A549 treated with DMSO at 1 μM for 4 hours (cell line): Measurements from ENCODE around the gene GIGYF2. TPM values are rescaled to one million over a fixed set of nuclear protein-coding genes. Genes with fewer than 3 reads are reported as not detected.

Source experiments
- total RNA-seq: library from RNA; stranded (reverse); fragments of 200-300 nt; extraction: Qiagen RNA extraction; gene quantifications from 5 replicates; pipeline ENCODE4 v1.2.3, GENCODE V29; 2022; ENCODE audit warnings: low read depth

Gene GIGYF2, protein sequence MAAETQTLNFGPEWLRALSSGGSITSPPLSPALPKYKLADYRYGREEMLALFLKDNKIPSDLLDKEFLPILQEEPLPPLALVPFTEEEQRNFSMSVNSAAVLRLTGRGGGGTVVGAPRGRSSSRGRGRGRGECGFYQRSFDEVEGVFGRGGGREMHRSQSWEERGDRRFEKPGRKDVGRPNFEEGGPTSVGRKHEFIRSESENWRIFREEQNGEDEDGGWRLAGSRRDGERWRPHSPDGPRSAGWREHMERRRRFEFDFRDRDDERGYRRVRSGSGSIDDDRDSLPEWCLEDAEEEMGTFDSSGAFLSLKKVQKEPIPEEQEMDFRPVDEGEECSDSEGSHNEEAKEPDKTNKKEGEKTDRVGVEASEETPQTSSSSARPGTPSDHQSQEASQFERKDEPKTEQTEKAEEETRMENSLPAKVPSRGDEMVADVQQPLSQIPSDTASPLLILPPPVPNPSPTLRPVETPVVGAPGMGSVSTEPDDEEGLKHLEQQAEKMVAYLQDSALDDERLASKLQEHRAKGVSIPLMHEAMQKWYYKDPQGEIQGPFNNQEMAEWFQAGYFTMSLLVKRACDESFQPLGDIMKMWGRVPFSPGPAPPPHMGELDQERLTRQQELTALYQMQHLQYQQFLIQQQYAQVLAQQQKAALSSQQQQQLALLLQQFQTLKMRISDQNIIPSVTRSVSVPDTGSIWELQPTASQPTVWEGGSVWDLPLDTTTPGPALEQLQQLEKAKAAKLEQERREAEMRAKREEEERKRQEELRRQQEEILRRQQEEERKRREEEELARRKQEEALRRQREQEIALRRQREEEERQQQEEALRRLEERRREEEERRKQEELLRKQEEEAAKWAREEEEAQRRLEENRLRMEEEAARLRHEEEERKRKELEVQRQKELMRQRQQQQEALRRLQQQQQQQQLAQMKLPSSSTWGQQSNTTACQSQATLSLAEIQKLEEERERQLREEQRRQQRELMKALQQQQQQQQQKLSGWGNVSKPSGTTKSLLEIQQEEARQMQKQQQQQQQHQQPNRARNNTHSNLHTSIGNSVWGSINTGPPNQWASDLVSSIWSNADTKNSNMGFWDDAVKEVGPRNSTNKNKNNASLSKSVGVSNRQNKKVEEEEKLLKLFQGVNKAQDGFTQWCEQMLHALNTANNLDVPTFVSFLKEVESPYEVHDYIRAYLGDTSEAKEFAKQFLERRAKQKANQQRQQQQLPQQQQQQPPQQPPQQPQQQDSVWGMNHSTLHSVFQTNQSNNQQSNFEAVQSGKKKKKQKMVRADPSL (N-terminal part only)
- 26.3 to 33.8 TPM (median 30.5 TPM) in 5 replicates for total RNA-seq

GRCh38 chr2:232697059-232697806 is at the start of gene GIGYF2:
TSS of gene GIGYF2 (plus strand) at chr2:232697331. CDS start at chr2:232735198, 37,867 bp downstream.

DNA sequence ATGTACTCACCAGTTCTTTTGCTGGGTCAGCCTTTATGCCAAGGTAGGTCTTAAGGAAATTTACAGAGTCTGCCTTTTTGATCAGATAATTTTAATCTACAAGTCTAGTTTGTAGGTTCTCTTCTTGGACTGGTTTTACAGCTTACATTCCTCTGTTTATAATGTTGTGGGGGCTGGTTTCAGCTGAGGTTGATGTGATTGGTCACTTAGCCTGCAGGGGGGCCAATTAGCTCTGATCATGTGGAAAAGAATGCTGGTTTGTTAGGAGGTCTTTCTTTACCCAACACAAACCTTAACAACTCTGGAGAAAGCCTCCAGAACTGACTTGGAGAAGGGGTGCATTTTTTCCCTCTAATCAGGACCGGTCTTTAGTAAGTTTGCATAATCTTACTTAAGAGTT is 79.3 kb downstream of the GIGYF2 start, which contains the start of gene KCNJ13:
Gene KCNJ13 (minus strand): TSS at position 131 of the 400 bp plus-strand sequence. CDS start 5,203 bp downstream, outside the sequence.

GRCh38 chr2:232870018-232870765 is 173.1 kb downstream of the GIGYF2 start, which contains the start of gene SNORC:
TSS of gene SNORC (plus strand) at chr2:232870264. CDS start at chr2:232870342, 78 bp downstream.

Other genes with a start within 250 kb of the GIGYF2 start
- gene ALPI, start 241.2 kb upstream of the GIGYF2 start, total RNA-seq, result 0.02 TPM in 1 of 5 replicates, not detected in the others
- 0.14 to 0.30 TPM (median 0.17 TPM) in 4 of 5 replicates, not detected in the other for gene ECEL1, start 209.5 kb upstream of the GIGYF2 start, total RNA-seq
- gene PRSS56, start 176.9 kb upstream of the GIGYF2 start, total RNA-seq, result 0.09 to 0.16 TPM (median 0.12 TPM) in 4 of 5 replicates, not detected in the other
- not detected in 5 replicates for gene CHRND, start 171.2 kb upstream of the GIGYF2 start, total RNA-seq
- gene CHRNG, start 157.6 kb upstream of the GIGYF2 start, total RNA-seq, result not detected in 5 replicates
- 4.7 to 5.9 TPM (median 5.4 TPM) in 5 replicates for gene TIGD1, start 146.8 kb upstream of the GIGYF2 start, total RNA-seq
- gene EIF4E2, start 146.6 kb upstream of the GIGYF2 start, total RNA-seq, result 87.5 to 162 TPM (median 92.1 TPM) in 5 replicates
- 1.6 to 2.6 TPM (median 1.9 TPM) in 5 replicates for gene EFHD1, start 63.7 kb upstream of the GIGYF2 start, total RNA-seq
- not detected in 5 replicates for gene KCNJ13, start 79.2 kb downstream of the GIGYF2 start, total RNA-seq
- gene SNORC, start 172.9 kb downstream of the GIGYF2 start, total RNA-seq, result 5.4 to 13.3 TPM (median 10.3 TPM) in 5 replicates